GM19324 (cell line): ENCODE measurements around the gene PARL.
"Not testable (repeated sequence)": the region's sequence is repeated elsewhere in the genome, so short reads cannot be mapped to it uniquely, and the experiment has no call there.

Source experiments
- ATAC-seq: cut with Tn5 transposase; IDR thresholded peaks from one replicate; pipeline ENCODE4 v1.9.1; 2021; ENCODE audit warnings: mild to moderate bottlenecking, moderate library complexity; ENCODE audit not compliant: unreplicated experiment, low FRiP score

PARL gene

GRCh38 chr3:183796372-183796771 is 88.3 kb downstream of the PARL start:
- no peak for ATAC-seq

- ATAC-seq = no peak
These were observed 90.2 kb downstream of the PARL start for GRCh38 chr3:183794452-183794851.

GRCh38 chr3:183792976-183793375 is 91.7 kb downstream of the PARL start:
- ATAC-seq = no peak

GRCh38 chr3:183790700-183791099 is 94.0 kb downstream of the PARL start:
- ATAC-seq = no peak

GRCh38 chr3:183789826-183790225 is 94.9 kb downstream of the PARL start:
- no peak for ATAC-seq

- ATAC-seq = not testable (repeated sequence)
These were observed 100.2 kb downstream of the PARL start for GRCh38 chr3:183784503-183784902.

GRCh38 chr3:183782576-183783276 is 102.0 kb downstream of the PARL start:
- ATAC-seq = no peak

GRCh38 chr3:183781246-183781645 is 103.4 kb downstream of the PARL start:
- ATAC-seq = no peak

- no peak for ATAC-seq
These were observed 104.7 kb downstream of the PARL start for GRCh38 chr3:183779896-183780465.
